Measurements from ENCODE around the gene PLXND1.
"Not testable (repeated sequence)": the region's sequence is repeated elsewhere in the genome, so short reads cannot be mapped to it uniquely, and the experiment has no call there.

PLXND1 gene

DNA sequence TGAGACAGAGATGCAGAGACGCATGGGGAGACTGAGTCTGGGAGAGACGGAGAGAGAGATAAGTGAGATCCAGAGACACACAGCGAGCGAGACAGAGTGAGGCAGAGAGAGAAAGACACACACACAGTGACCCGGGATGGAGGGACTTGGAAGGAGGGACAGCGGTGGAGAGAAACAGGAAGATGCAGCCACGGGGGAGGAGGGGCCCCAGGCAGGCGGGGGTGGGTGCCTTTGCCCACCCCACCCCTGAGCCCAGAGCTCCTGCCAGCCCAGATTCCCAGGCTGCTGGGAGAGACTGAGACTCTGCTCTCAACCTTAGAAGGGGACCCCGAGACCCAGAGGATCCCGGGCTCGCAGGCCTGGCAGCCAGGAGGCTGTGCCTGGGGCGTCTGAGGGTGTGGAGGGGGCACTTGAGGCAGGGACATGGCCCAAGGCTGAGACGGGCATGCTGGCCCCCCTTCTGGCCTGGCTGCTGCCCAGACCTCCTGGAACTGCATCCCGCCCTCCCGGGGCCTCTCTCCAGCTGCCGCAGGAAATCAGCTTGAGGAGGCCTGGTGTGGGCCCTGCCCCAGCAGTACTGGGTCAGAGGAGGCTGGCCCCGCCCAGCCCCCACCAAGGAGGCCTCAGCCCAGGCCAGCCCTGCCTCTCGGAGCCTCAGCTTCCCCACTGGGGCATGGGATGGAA, 45.4 kb downstream of the PLXND1 start:
- DNase-seq: no peak

DNA sequence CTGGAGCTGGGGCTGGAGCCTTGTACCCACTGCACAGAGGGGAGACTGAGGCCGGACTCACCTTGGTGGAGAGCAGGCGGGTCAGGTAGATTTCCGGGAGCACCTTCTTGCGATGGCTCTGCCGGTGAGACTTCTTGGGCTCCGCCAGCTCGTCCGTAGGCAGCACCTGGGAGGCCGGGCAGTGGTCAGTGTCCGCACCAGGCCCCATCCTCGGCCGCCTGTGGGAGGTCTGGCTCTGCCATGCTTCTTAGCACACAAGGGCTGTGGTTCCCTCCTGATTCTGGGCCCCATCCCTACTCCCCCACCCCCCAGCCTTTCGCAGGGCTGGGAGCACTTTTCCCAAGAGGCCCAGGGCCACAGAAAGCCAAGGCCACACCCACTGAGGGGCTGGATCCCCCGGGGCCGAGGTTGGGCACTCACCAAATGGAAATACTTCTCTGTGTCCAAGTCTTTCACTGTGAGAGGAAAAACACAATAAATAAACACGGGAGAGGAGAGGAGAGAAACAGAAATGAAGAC, 46.1 kb downstream of the PLXND1 start:
- DNase-seq: no peak

DNA sequence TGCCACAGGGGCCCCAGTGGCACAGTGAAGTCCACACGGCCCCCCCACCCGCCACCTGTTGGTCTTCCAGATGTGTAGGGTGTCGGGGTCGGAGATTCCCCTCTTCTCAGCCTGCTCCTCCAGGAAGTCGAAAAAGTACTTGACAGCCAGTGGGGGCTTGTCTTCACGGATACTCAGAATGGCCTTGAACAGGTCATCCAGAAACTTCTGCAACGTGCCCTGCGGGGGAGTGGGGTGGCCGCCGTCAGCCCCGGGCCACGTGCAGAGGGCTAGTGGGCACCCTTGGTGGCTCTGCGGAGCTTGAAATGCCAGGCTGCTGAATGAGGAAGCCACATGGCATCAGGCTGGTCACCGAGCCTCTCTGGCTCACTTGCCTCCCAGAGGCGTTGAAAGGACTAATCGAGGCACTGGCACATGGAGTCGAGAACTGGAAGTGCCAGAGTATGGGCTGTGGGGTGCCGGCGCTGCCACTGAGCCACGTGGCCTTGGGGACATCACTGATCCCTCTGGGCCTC, 46.9 kb downstream of the PLXND1 start:
- no peak for DNase-seq

DNA sequence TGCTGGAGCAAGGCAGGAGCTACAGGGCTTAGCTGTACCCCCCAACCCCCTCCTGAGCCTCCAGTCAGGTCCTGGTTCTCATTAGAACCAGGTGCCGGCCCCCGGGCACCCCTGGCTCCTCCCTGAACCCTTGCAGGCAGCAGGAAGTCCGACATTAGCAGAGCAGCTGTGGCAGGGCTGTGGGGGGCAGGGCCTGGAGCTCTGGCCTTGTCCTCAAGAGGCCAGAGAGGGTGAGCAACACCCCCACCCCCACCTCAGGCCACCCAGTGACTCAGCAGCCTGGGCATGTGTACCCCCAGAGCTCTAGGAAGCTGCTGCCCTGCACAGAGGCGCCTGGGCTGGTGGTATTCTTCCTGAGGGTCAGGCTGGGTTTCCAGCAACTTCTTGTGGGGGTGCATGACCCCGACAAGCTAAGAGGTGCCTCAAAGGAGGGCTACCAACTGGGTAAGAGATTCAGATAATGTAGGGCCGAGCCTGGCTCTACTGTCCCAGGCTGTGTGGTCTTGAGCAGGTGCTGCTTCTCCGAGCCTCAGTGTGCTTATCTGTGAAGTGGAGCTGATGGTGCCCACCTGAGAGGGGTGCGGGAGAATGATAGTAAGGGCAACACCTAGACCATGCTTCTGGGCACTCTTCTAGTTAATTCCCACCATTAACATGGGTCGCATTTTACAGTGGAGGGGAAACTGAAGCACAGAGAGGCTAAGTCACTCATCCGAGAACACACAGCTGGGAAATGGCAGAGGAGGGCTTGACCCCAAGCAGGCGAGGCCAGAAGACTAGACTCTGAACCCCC, 47.5 kb downstream of the PLXND1 start:
- DNase-seq: no peak

DNA sequence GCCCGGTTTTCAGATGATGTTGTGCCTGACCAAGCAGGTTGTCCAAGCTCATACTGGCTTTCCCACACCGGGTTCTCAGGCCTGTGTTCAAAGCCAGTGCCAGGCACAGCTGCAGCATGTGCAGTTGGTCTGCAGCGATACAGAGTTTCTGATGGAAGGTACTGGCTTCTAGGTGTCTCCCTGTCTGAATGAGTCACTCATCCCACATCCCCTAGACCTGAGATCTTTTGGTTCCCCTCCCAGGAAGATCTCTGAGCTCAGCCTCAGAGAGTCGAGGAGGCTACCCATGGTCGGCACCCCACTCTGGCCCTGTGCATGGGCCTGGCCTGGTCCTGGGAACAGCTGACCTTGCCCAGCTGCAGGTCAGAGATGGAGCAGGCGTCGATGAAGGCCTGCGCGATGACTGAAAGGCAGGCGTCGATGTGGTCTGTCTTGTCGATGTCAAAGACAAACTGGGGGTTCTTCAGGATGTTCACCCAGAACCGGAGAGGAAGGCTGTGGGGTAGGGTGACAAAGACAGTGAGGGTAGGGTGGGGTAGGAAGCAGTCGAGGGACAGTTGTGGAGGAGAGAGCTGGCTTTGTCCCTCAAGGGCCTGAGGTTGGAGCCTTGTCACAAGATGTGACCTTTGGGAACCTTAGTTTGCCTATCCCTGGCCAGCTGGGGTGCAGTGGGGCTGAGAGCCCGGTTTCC, 48.2 kb downstream of the PLXND1 start:
- no peak for DNase-seq

DNA sequence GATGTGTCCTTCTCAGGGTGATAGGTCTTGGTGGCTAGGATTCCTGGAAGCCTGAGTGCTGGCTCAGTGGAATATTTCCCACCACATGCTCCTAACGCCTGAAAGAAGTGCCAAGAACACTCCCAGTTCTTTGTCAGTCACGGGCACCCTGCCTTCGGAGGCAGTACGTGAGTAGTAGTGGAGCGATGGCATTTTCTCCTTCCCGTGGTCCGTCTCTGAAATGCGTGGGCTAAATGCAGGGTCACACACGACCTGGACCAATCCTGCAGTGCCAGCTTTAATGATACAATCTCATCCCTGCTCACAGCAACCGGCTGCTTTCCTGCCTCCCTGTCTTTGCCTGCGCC, 49.0 kb downstream of the PLXND1 start:
- DNase-seq: no peak

DNA sequence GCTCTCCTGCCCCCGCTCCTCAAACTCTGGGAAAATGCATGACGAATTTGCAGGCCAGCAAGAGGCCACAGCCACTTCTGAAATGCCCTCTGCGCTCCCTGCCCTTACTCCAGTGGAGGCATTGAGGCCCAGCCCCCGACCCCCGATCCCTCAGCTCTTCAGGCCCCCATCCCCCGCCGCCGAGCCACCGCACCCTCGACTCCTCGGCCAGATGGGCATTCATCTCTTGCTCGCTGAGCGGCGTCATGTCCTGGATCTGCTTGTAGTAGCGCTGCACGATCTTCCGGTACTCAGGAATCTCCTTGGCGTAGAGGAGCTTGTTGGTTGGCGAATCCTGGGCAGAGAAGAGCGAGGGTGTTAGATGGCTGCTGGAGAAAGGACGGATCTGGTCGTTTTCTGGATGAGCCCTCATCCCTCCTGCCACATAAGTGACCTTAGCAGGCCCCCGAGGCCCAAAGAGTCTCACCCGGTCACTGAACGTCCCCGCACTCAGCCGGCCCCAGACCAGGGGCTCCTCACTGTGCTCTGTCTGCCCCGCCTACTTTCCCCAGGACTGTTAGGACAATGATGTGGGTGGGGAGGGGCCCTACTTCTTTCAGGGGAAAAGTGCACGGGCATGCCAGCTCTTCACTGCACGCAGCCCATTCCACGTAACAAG, 49.5 kb downstream of the PLXND1 start:
- DNase-seq: no peak

DNA sequence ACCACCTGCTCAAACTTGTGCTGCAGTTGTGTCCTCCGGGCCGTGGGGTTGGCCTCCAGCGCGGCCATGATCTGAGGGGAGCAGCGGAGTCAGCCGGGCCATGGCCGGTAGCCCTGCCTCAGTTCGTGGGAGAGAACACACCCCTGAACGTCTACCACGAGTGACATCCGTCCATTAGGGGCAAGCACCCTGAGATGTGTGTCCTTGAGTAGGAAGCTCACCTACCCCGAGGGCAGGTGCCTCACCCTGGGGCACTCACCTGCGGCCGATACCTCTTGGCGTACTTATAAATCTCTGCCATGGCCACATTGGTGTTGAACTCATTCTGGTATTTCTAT, 50.1 kb downstream of the PLXND1 start:
- no peak for DNase-seq

DNA sequence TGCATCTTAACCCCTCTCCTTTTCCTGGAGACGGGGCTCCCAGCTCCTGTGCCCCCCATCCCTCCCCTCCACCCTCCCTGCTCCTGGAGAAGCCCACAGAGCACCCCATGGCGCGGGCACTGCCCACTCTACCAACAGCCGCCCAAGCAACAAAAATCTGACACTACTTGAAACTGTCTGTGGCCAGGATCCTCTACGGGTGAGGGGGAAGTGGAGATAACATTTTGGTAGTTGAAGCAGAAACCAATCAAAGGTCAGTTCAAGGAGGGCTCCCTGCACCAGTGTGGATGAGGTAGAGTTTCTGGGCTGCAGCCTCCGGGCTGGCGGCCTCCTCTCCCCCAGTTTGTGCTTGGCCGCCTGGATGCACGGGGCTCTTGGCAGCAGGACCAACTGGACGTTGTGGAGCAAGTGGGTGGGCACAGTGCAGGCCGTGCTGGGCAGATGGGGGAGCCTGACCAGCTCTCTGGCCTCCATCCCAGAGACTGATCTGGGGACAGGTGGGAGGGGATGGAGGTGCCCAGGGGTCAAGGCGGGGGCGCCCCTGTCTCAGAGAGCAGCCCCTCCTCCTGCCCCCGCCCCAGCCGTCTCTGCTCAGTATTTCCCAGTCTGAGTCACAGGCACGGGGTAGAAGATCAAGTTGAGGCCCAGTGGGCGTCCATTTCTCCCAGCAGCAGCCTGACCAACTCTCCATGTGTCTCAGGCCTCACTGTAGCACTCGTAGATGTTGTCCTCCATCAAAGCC, 50.7 kb downstream of the PLXND1 start:
- DNase-seq: no peak

DNA sequence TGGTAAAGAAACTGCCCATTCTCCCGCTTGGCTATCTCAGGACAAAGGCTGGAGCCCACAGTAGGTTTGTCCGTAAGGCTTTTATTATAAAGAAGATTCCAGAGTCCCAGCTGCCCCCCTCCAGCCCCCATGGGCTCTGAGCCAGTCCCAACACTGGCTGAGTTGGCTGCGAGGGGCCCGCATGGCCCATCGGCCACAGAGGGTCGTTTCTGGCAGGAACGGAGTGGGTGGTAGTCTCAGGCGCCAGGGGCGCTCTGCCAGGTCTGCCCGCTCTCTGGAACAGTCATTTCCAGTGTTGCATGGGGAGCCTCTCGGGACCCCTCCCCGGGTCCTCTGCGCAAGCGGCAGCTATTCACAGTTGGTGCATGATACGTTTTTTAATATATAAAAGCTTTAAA, 51.3 kb downstream of the PLXND1 start:
- no peak for DNase-seq

DNA sequence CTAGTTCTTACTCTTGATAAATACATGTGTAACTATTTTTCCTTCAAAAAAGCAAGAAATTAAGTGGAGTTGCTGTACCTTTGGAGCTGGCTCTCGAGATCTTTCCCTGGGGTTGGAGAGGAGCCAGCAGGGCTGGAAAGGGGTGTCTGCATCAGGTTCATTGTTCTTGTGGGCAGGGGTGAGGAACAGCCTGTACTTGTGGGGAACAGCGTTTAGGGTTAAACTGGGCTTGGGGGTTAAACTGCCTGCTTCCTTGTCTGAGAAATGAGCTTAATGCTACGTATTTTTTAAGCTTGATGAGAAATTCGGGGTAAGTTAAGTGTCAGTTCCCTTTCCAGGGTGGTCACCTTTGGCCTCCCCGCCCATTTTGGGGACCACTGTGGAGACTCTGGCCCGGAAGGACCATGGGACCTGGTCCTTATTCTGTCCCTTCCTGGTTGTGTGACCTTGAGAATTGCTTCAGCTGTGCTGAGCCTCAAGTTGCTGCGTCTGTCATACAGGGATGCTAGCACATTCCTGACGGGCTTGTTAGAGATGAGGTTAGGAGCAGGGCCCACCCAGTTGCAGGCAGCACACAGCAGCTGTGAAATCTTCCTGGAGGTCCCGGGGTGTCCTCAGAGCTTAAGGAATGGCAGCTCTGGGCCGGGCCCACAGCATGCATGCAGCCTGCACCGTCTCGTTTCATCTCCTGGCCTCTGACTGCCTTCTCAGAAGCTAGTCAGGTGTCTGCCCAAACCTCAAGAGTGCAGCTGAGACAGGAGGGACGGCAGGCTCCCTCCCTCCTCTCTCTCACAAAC, 51.9 kb downstream of the PLXND1 start:
- DNase-seq: no peak

DNA sequence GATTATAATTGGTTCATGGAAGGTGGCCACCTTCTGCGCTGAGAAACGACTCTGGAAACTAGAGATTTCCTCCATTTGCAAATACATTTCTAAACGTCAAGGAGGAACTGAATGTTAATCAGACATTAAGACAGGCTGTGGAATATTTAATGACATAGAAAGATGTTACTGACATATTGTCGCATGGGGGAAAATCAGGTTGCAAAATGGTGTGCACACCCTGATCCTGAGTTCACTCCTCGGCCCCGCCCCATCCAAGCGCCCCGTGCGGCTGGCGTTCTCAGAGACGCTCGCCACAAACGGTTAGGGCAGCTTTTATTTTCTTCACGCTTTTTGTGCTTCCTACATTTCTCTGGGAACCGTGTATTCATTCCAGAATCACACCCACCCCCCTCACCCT, 52.8 kb downstream of the PLXND1 start:
- no peak for DNase-seq

DNA sequence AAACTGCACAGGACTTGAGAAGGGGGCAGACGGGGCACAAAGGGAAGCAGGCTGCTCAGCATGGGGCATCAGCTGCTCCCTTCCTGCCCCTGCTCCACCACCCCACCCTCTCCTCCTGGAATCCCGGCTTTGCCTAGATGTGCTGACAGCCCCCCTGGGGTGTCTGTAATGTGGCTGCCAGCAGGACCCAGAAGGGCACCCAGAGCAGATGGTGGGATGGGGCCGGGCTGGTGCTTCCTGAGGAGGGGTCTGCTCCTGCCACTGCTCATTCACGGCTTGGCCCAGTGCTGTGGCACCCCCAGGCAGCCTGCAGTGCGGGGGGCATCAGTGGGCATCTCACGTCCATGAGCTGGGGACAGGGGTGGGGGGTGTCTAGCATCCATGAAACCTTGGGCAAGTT, 53.3 kb downstream of the PLXND1 start:
- no peak for DNase-seq

DNA sequence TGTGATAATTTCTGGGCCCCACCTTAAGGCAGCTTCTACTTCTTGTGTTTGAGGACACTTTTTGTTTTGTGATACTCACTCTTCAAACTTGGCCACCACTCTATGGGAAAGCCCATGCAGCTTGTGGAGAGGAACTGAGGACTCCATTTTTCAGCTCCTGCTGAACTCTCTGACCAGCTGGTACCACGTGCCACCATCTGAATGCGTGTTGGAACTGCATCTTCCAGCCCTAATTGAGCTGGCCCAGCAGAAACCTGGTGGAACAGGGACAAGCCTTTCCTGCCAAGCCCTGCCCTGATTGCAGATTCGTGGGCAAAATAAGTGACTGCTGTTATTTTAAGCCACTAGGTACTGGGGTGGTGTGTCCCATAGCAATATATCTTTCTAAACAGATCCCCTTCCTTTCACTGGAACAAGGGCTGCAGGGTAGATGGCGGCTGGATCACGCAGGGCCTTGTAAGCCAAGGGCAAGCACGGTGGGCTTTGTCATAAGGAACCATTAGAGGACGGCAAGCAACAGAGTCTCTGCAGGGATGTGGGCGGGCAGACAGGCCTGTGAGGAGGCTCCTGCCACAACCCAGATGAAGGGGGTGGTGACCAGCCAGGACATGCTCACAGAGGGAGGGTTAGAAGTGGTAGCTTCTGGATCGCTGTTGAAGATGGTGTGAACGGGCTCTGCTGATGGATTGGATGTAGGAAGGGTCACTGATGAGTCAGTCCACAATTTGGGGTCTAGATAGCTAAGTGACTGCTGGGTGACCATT, 54.0 kb downstream of the PLXND1 start:
- DNase-seq: no peak

DNA sequence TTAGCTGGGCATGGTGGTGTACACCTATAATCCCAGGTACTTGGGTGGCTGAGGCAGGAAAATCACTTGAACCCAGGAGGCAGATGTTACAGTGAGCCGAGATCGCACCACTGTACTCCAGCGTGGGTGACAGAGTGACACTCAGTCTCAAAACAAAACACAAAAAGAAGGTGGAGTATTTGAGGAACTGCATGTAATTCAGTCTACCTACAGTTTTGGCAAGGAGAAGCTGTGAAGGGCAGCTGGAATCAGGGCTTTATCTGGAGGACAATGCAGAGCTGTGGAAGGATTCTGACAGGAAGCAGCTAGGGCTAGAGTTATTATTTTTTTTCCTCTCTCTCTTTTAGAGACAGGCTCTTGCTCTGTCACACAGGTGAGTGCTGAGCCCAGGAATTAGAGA, 56.7 kb downstream of the PLXND1 start:
- no peak for DNase-seq

DNA sequence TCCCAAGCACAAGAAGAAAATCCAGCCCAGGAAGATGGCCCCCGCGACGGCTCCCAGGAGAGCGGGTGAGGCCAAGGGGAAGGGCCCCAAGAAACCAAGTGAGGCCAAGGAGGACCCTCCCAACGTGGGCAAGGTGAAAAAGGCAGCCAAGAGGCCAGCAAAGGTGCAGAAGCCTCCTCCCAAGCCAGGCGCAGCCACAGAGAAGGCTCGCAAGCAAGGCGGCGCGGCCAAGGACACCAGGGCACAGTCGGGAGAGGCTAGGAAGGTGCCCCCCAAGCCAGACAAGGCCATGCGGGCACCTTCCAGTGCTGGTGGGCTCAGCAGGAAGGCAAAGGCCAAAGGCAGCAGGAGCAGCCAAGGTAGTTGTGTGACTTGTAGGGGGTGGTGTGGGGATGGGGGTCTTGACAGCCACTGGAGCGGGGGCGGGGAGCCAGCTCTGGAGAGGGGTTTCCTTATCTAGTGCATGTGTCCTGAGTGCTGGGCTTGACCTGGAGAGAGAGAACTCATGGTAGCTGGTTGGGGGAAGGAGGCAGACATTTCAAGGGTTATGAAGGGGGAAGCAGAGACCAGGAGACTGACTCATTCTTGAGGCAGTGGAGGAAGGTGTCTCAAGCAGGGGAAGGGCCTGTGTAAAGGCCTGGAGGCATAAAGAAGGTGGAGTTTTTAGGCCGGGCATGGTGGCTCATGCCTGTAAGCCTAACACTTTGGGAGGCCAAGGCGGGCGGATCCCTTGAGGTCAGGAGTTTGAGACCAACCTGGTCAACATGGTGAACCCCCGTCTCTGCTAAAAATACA, 57.3 kb downstream of the PLXND1 start:
- peak; percentile 33 for DNase-seq

DNA sequence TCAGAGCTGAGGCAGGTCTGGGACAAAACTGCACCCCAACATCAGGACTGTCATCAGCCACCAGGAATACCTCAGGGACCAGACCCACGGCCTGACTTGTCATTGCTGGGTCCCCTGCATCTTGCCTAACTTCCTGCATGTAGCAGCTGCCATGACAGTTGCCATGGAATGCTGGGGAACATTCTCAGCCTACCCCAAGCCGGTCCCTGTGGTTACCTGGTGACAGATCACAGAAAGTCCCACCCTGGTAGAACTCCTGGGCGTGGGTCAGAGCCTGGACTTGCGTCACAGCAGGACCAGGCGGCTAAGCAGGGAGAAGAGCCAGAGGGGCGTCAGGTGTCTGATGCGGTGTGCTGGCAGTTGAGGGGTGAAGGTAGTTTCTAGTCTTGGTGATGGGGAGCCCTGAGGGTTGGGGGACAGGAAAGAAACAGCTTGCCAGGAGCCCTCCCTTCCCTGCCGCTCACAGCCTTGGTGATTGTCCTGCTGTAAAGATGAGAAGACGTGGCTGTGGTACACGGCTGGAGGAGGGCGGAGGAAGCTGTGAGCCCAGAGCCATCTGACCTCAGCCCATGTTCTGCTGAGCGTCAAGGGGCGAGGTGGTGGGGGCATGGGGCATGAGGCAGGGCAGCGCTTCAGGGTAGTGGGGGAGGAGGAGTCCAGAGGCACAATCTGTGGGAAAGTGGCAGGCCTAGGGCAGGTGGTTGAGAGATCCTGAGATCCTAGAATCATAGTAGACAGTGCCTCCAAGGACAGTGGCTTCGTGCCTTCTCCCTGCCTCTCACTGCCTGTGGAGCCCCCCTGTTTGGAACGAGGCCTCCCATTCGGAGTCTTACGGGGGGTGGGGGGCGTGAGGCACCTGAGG, 58.1 kb downstream of the PLXND1 start:
- no peak for DNase-seq

DNA sequence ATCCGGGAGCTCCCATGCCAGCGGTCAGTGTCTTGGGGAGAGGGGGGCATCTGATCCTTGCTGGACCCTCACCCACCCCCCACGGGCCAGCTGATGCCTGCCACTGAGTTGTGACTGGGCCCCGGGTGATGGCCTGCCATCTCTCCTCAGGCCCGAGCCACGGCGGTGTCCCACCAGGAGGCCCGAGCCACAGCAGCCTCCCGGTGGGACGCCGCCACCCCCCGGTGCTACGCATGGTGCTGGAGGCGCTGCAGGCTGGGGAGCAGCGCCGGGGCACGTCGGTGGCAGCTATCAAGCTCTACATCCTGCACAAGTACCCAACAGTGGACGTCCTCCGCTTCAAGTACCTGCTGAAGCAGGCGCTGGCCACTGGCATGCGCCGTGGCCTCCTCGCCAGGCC, 59.2 kb downstream of the PLXND1 start:
- no peak for DNase-seq

DNA sequence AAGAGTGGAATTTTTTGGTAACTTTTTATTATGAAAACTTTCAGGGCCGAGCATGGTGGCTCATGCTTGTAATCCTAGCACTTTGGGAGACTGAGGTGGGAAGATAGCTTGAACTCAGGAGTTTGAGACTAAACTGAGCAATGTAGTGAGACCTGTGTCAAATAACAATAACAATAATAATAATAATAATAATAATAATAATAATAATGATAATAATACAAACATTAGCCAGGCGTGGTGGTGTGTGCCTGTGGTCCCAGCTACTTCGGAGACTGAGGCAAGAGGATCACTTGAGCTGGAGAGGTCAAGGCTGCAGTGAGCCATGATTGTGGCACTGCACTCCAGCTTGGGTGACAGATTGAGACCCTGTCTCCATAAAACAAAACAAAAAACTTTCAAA, 60.5 kb downstream of the PLXND1 start:
- not testable (repeated sequence) for DNase-seq

All from kidney glomerular epithelial cell (primary cell).